GM21423 (cell line): Measurements from ENCODE around the gene UFSP1.

Experiments
- ATAC-seq: cut with Tn5 transposase; IDR thresholded peaks from one replicate; pipeline ENCODE4 v1.9.1; 2021; ENCODE audit warnings: mild to moderate bottlenecking, moderate library complexity; ENCODE audit not compliant: unreplicated experiment

The UFSP1 gene

DNA sequence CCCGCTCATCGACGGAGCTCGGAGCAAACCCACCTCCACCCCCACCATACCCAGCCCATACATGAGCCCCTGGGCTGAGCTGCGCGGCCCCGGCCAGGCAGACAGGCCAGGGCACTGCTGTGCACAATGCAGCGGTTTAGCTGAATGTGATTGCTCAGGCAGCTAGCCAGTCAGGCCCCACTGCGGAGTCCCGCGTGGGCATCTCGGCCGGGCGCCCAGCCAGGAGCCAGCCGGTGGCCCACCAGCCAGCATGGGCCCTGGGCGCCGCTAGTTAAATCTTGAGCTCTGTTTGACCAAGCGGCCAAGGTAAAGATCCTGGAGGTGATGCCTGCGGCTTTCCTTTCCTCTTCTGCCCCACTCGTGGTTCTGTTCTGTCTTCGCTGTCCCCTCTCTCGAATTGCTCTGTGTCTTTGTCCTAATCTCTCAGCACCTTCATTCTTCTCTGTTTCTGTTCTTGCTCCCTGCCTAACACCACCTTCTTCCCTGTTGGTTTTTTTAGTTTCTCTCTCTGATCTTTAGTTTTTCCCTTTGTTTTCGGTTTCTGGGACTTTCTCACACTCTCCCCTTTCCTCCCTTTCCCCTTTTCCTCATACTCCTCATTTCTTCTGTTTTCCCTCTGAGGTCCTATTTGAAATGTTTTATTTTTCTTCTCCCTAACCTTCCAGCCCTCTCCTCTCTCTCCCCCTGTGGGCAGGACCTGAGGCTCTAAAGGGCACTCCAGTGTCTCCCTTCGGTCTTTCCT, 6.6 kb downstream of the UFSP1 start:
- no peak for ATAC-seq

DNA sequence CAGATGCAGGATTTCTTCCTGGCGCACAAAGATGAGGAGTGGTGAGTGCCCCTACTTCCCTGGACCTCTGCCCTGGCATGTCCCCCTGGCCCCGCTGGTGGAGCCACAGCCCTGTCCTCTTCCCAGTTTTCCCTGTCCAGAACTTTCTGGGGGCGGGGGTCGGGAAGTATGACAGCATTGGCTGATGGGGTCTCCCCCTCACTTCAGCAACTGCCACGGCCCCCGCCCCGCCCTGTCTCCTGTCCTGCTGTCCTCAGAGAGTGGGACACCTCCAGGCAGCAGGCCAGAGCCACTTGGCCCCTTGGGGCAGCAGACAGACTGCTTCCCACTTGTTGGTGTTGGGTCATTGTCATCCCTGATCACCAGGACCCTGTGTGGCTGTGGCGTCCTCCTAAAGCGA, 7.3 kb downstream of the UFSP1 start:
- no peak for ATAC-seq

- ATAC-seq: no peak
Measured at GRCh38 chr7:100881136-100881535, 8.4 kb downstream of the UFSP1 start.

GRCh38 chr7:100880645-100881044, 8.9 kb downstream of the UFSP1 start:
- ATAC-seq: no peak

DNA sequence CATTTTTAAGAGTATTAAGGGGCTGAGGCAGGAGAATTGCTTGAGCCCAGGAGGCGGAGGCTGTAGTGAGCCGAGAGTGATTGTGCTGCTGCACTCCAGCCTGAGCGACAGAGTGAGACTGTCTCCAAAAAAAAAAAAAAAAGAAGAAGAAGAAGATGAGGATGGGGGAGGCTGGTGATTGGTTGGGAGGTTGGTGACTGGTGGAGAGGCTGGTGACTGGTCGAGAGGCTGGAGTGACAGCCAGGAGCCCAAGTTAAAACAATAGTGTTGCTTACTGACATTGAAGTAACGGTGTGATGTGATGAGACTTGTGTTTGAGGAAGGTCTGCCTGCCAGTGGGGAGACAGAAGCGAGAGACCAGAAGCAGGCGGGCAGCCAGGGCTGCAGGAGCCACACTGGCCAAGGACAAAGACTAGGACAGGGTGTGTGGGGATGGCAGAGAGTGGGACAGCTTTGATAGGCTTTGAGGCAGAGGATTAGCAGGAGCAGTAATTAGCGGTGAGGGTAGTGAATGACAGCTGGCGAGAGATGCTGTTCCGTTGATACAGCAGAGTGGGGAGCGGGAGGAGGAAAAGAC, 9.7 kb downstream of the UFSP1 start:
- no peak for ATAC-seq

GRCh38 chr7:100878685-100879084, 10.8 kb downstream of the UFSP1 start:
- ATAC-seq: no peak

- no peak for ATAC-seq
Measured at GRCh38 chr7:100878013-100878412, 11.5 kb downstream of the UFSP1 start.

GRCh38 chr7:100875356-100875751, 14.2 kb downstream of the UFSP1 start:
- peak; percentile 18 for ATAC-seq

GRCh38 chr7:100874577-100875355, 14.7 kb downstream of the UFSP1 start, which contains the start of gene SRRT:
Gene SRRT, plus strand, starts transcription at chr7:100875103. Its CDS starts 488 bp downstream, at chr7:100875591.
- ATAC-seq: peak; percentile 94

DNA sequence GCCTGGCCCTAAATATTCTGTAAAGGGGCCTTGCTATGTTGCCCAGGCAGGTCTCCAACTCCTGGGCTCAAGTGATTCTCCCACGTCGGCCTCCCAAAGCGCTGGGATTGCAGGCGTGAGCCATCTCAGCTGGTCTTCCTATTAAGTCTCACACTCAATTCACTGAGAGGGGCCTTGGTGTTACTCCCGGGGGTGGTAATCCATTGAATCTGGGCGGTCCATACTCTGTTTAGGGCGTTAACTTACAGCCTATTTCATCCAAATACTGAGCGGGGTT, 15.3 kb downstream of the UFSP1 start:
- ATAC-seq: no peak

GRCh38 chr7:100873599-100874299, 15.8 kb downstream of the UFSP1 start:
- no peak for ATAC-seq

DNA sequence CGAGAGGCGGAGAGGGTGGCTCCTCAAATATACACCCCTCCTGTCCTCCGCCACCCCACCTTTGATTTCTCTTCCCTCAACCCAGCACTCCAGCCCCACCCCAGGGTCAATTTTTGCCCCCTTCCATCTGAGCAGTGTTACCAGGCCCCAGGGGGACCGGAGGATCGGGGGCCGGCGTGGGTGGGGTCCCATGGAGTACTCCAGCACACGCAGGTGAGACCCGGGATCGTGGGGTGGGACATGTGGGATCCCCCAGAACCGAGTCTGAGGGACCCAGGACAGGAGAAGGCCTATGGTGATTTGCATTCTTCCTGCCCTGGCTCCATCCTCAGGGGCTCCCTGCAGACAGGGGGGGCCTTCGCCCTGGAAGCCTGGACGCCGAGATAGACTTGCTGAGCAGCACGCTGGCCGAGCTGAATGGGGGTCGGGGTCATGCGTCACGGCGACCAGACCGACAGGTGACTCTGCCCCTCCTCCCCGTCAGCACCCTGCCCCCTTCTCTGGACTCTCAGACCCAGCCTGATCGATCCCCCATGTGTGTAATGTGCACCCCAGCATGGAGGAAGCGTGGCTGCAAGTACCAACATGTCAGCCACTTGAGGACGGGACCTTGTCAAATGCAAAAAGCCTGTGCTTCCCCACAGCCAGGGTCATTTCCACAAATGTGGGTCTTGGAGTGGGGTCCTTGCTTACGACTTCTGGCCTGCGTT, 21.6 kb downstream of the UFSP1 start:
- no peak for ATAC-seq

DNA sequence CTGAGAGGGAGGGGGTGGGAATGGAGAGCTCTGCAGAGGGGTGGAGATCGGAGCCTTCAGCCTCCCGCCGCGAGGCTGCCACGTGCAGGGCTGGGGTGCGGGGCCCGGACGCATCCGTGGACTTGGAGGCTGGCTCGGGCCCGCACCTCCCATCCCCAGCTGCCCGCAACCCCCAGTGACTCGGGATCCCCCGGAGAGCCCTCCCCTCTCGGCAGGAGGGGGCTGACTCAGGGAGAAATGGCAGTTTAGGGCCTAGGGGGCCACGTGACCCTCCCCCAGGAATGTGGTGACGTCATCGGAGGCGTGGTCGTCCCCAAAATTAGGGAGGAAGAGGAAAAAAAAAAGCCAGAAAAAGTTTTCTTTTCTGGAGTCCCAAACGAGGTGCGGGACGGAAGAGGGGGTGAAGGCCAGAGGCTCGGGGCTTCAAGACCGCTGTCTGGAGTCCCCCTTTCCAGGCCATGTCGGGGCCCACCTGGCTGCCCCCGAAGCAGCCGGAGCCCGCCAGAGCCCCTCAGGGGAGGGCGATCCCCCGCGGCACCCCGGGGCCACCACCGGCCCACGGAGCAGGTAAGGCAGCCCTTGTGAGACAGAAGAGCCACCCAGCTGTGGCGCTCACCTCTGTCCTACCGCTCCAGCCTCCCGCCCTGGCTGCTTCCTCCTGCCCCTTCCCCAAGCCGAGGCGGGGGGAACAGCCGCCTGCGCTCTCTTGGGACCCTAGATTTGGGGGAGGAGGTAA, 22.3 kb downstream of the UFSP1 start, which contains the start of gene TRIP6:
TSS of gene TRIP6 (plus strand) at position 348 of the 736 bp plus-strand sequence. CDS start at position 459, 111 bp downstream.
- peak; percentile 50 for ATAC-seq

DNA sequence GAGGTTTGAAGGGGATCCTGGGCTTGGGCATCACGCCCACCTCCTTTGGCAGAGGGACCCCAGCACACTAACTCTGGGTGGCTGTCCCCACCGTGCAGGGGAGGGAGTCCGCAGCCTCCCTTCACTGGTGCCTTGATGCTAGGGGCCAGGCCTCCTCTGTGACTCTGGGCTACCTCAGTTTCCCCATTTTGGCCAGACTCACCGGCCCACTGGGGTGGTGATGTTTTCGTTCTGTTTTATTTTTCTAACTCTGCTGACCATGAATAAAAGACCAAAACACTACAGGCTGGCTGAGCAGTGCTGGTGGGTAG, 22.8 kb downstream of the UFSP1 start:
- no peak for ATAC-seq

DNA sequence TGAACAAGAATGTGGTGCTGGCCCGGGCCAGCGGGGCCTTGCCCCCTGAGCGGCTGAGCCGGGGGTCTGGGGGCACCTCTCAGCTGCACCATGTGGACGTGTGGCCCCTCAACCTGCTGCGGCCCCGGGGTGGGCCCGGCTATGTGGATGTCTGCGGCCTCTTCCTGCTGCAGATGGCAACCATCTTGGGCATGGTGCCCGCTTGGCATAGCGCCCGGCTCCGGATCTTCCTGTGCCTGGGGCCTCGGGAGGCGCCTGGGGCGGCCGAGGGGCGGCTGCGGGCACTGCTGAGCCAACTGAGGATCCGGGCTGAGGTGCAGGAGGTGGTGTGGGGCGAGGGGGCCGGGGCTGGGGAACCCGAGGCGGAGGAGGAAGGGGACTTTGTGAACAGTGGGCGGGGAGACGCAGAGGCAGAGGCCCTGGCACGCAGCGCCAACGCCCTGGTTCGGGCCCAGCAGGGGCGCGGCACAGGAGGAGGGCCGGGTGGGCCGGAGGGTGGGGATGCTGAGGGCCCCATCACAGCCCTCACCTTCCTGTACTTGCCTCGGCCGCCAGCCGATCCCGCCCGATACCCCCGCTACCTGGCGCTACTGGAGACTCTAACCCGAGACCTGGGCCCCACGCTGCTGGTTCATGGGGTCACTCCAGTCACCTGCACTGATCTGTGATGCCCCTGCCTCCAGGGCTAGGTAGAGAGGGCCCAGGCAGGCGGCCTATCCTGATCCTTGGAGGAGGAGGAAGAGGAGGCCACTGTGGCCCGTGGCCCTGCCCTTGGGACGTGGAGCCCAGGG, 23.4 kb downstream of the UFSP1 start:
- no peak for ATAC-seq

- ATAC-seq: no peak
Measured at GRCh38 chr7:100865372-100865911, 24.1 kb downstream of the UFSP1 start.

DNA sequence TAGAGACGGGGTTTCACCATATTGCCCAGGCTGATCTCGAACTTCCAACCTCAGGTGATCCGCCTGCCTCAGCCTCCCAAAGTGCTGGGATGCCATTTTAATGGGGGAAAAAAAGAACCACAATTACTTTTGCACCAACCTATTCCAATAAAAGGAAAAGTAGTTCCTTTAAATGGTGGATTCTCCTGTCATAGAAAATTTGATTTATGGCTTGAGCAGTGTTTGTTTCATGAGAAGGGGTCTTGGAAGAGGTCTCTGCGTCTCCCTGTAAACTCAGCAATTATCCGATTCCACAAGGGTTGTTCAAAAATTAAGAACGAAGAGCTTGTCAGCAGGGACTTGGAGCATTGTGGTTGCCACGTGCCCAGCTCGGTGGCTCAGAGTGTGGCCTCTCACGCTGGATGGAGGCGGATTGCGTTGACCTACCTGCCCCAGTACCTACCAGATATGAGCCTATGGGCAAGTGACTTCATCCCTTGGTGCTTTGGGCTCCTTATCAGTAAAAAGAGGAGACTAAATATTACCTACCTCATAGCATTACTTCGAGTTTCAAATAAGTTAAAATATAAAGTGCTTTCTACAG, 25.2 kb downstream of the UFSP1 start:
- no peak for ATAC-seq

DNA sequence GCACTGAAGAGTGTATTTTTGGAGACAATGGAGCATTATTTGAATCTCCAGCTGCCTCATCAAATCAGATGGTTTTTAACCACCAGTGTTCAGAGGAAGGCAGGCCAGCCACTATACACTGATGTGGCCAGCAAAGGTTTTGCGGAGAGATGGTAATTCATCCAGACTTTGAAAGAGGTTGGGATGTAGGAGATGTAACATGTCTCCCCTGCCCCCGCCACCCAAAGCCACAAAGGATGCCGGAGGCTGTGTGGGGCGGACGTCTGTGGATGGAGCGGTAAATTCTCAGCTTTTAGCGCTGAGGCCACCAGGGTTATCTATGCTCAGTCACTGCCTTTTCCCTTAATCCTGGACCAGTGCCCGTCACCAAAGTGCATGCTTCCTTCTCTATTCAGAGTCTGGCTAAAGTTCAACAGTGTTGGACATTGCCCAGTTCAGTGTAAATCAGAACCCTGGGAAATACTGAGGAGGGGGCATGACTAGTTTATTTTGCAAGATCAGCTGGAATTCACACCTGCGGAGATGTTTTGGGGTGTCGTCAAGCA, 26.0 kb downstream of the UFSP1 start:
- no peak for ATAC-seq

- no peak for ATAC-seq
Measured at GRCh38 chr7:100861616-100861985, 27.9 kb downstream of the UFSP1 start.
